SIG-M5 (cell line): ENCODE data around the gene PAQR4.
A peak's percentile ranks its signal among the peaks of the same experiment; 100 is the strongest.
"Not testable (repeated sequence)": the region's sequence is repeated elsewhere in the genome, so short reads cannot be mapped to it uniquely, and the experiment has no call there.

Source experiments
- DNase-seq: peaks from one replicate; lab custom pipeline; 2025; lab: John Stamatoyannopoulos, UW

The PAQR4 gene

GRCh38 chr16:2968738-2969544 lies at the start of gene PAQR4:
Gene PAQR4 (plus strand): TSS chr16:2969348. CDS start chr16:2969675, 327 bp downstream.
- DNase-seq: no peak

- DNase-seq: no peak
These were observed 49.5 kb upstream of the PAQR4 start for GRCh38 chr16:2919511-2920255.

- no peak for DNase-seq
These were observed 45.7 kb upstream of the PAQR4 start for GRCh38 chr16:2923481-2923880.

GRCh38 chr16:2924901-2925755 lies 44.0 kb upstream of the PAQR4 start:
- no peak for DNase-seq

- DNase-seq: no peak
These were observed 43.0 kb upstream of the PAQR4 start for GRCh38 chr16:2925951-2926649.

GRCh38 chr16:2926650-2926999 lies 42.5 kb upstream of the PAQR4 start:
- DNase-seq: no peak

- DNase-seq: peak; percentile 16
These were observed 42.0 kb upstream of the PAQR4 start for GRCh38 chr16:2927010-2927646.

GRCh38 chr16:2928151-2928550 lies 41.0 kb upstream of the PAQR4 start:
- not testable (repeated sequence) for DNase-seq

- no peak for DNase-seq
These were observed 40.4 kb upstream of the PAQR4 start for GRCh38 chr16:2928796-2929195.

GRCh38 chr16:2929693-2930092 lies 39.5 kb upstream of the PAQR4 start:
- no peak for DNase-seq

GRCh38 chr16:2930236-2930635 lies 38.9 kb upstream of the PAQR4 start:
- no peak for DNase-seq

GRCh38 chr16:2931231-2931914 lies 37.8 kb upstream of the PAQR4 start:
- DNase-seq: not testable (repeated sequence)

- DNase-seq: no peak
These were observed 36.0 kb upstream of the PAQR4 start for GRCh38 chr16:2933136-2933535.

GRCh38 chr16:2933701-2934100 lies 35.4 kb upstream of the PAQR4 start:
- DNase-seq: no peak

GRCh38 chr16:2934450-2934849 lies 34.7 kb upstream of the PAQR4 start:
- no peak for DNase-seq

- no peak for DNase-seq
These were observed 32.6 kb upstream of the PAQR4 start for GRCh38 chr16:2936436-2937011.

- no peak for DNase-seq
These were observed 32.0 kb upstream of the PAQR4 start for GRCh38 chr16:2937170-2937569.

GRCh38 chr16:2938206-2938605 lies 30.9 kb upstream of the PAQR4 start:
- no peak for DNase-seq

GRCh38 chr16:2939968-2940367 lies 29.2 kb upstream of the PAQR4 start:
- no peak for DNase-seq

- DNase-seq: no peak
These were observed 27.1 kb upstream of the PAQR4 start for GRCh38 chr16:2942045-2942444.
